ENCODE data around the gene KAT2B.
A peak's percentile ranks its signal among the peaks of the same experiment; 100 is the strongest.
"Not testable (repeated sequence)": the region's sequence is repeated elsewhere in the genome, so short reads cannot be mapped to it uniquely, and the experiment has no call there.

Gene KAT2B

DNA sequence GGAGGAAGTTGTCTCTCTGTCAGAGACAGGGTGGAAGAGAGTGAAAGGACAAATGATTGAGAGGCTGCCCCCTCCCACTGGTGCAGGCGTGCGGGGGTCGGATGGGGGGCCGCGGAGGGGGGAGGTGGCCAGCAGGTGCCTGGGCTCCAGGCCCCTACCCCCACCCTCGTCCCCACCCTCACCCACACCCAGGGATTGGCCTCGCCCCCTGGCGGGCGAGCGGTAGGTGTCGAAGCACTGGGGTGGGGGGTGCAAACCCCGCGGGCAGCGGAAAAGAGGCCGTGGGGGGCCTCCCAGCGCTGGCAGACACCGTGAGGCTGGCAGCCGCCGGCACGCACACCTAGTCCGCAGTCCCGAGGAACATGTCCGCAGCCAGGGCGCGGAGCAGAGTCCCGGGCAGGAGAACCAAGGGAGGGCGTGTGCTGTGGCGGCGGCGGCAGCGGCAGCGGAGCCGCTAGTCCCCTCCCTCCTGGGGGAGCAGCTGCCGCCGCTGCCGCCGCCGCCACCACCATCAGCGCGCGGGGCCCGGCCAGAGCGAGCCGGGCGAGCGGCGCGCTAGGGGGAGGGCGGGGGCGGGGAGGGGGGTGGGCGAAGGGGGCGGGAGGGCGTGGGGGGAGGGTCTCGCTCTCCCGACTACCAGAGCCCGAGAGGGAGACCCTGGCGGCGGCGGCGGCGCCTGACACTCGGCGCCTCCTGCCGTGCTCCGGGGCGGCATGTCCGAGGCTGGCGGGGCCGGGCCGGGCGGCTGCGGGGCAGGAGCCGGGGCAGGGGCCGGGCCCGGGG is at the start of gene KAT2B:
Gene KAT2B (plus strand): TSS at position 682 of the 783 bp plus-strand sequence. CDS start 32 bp downstream, at position 714.
- peak; percentile 63 to 79 for DNase-seq (ENCODE audit: low read depth in 2 of 2)

DNA sequence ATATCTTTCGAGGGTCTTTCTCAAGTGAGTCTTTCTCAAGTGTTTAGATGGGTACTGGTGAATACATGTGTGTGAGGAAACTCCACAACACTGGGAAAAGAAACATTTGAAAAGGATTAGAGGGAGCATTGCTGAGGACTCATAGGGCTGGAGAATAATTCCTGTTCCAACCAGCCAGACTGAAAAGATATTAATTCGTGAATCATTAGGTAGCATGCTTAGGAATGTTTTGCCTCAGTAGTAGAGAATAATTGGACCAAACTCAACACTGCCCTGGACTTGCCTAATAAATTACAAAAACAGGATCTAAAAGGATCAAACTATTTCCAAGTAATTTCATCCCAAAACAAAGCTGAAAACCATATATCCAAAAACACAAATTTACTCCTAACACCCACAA is 45.5 kb upstream of the KAT2B start:
- no peak for DNase-seq (ENCODE audit: low read depth in 2 of 2)

DNA sequence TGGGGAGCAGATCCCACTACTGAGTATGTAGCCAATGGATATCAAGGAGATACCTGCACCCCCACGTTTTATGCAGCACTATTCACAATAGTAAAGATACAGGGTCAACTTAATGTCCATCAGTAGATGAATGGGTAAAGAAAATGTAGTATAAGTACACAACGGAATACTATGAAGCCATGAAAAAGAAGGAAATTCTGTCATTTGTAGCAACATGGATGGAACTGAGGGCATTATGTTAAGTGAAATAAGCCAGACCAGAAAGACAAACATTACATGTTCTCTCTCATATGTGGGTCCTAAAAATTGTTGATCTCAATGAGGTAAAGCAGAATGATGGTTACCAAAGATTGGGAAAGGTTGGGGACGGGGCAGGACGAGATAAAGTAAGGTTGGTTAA is 42.7 kb upstream of the KAT2B start:
- no peak for DNase-seq (ENCODE audit: low read depth in 2 of 2)

DNA sequence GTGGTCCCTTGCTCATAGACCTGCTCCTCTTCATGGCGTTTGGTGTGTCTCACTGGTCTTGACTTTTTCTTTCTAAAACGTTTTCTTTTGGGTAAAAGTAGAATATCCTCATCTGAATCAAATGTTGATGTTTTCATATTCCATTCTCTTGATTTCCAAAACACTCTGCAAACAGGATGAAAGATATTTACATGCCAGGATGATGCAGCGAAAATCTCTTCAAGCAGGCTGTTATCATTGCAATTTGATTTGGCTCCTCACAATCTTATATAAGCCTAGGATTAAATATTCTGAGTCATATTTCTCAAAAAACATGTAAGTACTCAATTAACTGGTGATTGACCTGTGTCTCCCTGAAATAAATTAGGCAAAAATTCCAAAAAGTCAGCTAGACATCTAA is 38.3 kb upstream of the KAT2B start:
- no peak for DNase-seq (ENCODE audit: low read depth in 2 of 2)

DNA sequence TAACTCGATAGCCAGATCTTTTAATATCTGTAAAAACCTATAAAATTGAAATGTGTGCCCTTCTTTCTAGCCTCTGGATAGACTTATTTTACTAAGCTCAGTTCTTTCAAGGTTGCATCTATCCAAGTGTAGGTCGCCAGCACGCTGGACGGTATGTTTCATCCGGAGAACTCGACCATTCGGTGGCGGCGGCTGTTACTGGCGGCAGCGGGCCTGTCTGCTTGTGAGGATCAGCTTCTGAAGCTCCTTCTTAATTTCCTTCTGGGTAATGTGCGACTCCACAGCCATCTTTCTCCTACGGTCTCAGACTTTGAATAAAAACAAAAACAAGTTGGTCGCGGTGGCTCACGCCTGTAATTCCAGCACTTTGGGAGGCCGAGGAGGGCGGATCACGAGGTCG is 32.3 kb upstream of the KAT2B start:
- DNase-seq (ENCODE audit: low read depth in 2 of 2) = no peak

DNA sequence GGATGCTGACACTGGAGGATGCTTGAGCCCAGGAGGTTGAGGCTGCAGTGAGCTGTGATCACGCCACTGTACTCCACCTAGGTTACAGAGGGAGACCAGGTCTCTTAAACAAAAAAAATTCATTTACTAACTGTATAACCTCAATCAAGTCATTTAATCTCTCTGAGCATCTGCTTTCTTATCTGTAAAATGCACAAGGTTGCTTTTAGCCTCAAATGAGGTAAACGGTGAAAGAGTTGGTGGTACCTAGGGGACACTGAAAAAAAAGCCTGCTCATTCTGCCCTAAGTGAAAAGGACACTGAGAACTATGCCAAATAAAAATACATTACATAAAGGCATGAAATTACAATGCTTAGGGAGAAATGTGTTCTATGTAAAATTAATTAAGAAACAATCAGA is 31.6 kb upstream of the KAT2B start:
- no peak for DNase-seq (ENCODE audit: low read depth in 2 of 2)

DNA sequence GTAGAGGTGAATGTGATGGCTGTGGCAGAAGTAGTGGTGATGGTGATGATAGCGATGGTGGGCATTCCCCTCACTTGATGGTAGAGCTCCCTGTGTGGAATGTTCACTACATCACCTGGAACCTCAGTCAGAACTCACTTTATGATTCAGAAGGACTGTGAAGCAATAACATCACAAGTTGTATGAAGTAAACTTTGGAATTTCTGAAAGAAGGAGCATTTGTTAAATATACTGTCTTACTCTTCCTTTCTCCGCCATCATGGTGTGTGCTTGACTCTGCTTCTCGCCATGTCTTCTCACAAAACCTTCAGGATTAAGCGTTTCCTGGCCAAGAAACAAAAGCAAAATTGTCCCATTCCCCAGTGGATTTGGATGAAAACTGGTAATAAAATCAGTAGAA is 28.1 kb upstream of the KAT2B start, which contains the start of gene PP2D1:
Gene PP2D1 (minus strand): TSS at position 101 of the 400 bp plus-strand sequence. CDS start 192 bp downstream, outside the sequence.
- no peak for DNase-seq (ENCODE audit: low read depth in 2 of 2)

DNA sequence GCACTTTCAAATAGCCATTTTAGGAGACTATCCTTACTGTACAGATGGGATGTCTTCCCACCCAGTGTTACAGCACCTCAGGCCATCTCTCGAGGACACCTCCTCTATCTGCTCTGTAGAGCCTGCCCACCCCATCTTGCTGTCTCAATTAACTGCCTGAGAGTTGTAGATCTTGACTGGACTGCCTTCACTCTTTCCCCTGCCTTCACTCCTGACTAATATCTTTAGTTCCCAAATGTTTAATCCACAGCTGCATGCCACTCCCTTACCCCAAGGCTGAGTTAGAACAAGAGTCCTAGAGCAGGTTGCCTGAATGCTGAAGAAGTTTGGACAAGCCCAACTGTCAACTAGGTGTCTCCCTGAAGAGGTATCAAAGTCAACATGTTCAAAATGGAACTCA is 26.9 kb upstream of the KAT2B start:
- DNase-seq (ENCODE audit: low read depth in 2 of 2) = no peak

DNA sequence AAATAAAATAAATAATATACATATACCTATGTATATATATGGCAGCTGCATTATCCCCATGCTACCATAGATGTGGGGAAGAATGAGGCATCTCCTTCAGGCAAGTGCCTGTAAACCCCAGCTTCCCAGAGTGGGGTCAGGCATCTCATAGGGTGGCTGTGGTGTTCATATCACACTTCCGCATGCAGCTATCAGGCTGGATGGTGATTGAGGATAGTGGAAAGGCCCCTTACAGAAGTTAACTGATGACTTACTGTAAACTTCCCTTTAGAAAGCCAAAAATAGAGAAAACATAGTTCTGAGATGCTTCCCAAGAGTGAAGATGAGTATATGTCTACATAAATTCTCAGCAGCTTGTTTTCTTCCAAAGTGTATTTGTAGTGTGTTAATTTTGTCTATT is 24.7 kb upstream of the KAT2B start:
- no peak for DNase-seq (ENCODE audit: low read depth in 2 of 2)

DNA sequence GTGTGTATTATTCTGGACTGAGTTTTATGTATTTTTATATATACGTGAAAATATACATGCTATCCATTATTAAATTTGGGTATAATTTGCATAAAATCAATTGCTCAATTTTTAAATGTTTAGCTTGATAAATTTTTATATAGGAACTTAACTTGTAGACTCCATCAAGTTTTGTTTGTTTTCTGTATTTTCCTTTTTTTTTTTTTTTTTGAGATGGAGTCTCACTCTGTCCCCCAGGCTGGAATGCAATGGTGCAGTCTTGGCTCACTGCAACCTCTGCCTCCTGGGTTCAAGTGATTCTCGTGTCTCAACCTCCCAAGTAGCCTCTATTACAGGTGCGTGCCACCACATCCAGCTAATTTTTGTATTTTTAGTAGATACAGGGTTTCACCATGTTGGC is 24.2 kb upstream of the KAT2B start:
- not testable (repeated sequence) for DNase-seq (ENCODE audit: low read depth in 2 of 2)

DNA sequence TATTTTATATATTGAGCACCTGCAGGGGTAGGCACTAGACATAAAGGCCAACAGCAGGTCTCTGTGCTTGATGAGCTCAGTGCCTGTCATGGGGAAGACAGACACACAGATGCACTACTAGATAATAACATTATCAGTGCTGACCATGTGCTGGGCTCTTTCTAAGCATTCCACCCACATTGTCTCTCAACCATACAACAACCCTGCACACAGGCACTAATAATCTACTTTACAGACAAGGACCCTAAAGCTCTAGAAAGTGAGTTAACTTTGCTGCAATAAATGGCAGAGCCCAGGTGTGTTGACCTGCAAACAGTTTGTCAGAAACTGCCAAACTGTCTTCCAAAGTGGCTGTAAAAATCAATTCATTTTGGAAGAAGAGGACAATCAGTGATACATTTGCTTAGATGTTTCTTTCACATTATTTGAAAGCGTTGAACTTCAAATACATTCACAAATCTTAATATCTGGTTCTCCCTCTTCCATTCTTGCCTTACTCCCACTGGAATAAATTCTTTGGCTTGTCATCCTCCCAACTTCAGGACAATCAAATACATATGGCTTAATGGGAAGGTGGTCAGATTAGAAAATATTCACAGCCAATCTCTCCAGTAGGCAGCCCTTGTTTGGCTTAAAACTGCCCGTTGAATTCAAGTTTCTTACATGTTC is 17.2 kb upstream of the KAT2B start:
- DNase-seq (ENCODE audit: low read depth in 2 of 2) = no peak

DNA sequence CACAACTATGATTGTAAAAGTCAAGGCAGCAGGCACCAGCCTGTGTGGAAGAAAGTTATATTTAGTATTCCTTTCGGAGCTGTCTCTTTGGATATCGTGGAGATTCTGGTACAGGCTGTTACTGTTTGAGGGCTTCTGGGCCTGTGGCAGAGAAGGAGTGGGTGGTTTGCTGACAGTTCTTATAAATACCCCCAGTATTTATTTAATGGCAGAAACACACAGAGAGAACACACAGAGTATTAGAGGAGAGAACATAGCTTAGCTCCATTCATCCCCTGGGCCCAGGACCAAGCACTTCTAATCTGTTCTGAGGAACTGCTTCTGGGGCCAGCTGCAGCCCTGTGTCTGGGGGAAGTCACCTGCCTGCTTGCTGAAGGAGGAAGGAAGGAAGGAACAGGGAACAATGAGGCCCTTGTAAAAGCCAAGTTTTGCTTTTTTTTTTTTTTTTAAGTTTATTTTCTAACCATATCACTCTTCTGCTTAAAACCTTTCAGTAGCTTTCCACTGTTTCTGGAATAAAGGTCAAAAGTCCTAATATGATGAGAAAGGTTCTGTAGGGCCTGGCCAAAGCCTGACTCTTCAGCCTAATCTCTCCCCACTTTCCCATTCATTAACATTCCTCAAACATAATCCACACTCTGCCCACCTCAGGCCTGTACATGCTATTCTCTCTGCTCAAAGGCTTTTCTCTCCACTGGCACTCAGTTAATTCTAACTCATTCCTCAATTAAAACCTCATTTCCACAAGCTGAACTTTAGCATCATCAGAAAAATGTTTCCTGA is 16.4 kb upstream of the KAT2B start:
- no peak for DNase-seq (ENCODE audit: low read depth in 2 of 2)

DNA sequence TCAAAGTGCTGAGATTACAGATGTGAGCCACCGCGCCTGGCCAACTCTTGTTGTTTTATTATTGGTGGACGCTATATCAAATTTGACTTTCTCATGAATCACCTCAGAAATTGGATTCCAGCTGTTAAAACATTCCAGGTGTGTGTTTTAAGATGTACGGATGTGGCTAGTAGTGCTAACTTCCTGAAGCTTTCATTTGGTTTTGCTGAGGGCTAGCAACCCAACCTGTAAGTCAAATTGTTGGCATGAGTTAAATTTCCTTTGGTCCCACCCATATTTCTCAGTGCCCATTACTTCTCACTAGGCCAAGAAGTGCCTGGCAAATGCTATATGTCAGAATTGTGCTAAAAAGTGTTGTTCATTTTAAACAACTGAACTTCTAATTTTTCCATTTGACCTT is 13.1 kb upstream of the KAT2B start:
- no peak for DNase-seq (ENCODE audit: low read depth in 2 of 2)

DNA sequence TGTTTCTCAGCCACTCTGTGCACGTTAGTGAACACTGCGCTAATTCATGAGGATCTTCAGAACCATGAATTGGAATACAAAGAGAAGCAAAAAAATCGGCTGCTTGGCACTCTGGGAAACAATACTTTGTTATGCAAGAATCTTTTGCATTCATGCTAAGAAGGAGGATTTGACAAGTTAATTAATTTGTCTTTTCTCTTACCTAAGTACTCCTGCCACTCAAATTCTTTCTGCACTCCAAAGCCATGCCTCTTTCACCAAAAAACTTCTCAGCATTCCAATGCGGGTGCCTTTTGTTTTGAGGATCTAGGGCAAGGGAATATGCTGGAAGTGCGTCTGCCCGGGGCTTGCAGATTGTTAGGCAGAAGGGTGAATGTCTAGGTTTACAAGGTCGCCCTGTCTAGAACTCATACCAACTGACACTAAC is 11.3 kb upstream of the KAT2B start:
- no peak for DNase-seq (ENCODE audit: low read depth in 2 of 2)

DNA sequence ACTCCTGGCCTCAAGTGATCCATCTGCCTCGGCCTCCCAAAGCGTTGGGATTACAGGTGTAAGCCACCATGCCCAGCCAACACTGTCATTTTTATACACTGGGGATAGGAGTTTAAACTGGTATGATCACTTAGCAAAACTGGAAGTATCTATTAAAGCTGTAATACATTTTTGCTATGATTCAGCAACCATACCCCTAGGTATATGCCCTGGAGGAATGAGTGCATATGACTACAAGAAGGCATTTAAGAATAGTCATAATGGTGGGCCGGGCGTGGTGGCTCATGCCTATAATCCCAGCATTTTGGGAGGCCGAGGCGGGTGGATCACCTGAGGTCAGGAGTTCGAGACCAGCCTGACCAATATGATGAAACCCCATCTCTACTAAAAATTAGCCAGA is 8.3 kb upstream of the KAT2B start:
- not testable (repeated sequence) for DNase-seq (ENCODE audit: low read depth in 2 of 2)

DNA sequence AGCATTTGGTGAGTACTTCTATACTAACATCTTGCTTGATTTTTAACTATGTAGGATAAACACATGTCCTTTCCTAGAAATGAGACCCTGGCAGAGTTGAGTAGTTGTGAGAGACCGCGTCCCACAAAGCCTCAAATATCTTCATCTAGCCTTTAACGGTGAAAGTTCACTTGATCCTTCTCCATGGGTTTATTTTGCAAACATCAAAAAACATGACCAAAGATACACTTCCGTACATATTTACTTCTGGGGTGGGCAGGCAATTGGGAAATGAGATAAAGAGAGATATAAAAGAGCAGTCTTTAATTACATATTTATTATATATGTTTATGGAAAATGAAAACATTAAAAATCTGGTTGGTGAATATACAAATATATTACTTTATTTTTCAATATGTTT is 5.2 kb upstream of the KAT2B start:
- no peak for DNase-seq (ENCODE audit: low read depth in 2 of 2)

DNA sequence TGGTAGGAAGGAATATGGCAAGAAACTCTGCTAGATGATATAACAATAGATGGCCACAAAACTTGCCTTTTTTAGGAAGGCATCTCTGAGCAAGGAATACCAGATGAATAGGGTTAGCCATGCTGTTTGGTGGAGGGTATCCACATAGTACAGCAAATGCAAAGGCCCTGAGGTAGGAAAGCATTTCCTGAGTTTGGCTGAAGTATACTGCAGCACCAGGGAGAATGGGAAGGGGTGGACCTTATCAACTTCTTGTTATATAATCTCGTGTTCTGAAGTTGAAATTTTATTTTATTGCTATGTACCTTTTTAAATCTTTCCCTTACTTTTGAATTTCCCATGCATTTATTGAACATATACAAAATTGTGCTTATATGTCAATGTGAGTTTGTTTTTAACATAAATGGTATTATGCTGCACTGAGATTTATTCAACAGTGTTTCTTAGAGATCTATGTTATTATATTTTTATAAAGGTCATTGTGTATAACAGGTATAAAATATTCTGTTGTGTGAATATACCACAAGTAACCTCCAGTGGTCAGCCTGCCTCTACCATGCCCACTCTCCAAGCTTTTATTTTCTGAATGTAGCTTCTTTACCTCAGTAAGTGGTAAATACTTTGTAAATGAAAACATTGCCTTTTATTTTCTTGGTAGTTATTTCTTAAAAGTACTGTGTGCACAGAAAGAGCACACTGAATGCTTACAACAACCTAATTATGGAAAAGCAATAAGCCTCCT is 2.8 kb upstream of the KAT2B start:
- no peak for DNase-seq (ENCODE audit: low read depth in 2 of 2)

DNA sequence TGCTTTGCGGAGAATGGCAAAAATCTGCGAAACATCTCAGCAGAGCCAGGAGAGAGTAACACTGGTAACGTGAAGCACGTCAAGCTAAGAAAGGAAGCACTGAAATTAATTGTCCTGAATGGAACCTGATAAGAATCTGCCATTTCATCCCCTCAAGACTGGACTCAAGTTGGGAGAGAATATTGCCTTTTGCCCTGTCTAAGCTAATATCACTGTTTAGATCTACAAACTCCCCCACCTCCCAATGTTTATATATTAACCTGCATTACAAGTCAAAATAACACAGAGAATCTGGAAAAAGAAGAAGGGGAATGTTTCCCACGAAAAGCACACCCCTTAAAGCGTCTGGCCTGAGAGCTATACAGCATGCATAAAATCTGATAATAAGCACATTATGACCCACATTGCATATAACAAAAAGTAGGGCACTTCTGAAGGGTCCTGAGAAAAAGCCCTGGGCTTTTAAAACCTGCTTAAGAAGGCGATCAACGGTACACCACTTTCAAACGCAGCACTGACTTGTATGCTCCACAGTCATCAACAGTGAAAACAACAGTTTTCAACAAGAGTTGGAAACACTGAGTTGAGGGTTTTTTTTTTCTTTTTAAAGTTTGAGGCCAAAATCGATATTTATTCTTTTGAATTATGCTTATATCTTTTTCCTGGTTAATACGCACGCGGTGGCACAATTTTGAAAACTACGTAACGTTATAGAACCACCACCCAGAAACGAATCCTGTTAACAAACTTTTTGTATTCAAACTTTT is 1.4 kb upstream of the KAT2B start:
- DNase-seq (ENCODE audit: low read depth in 2 of 2) = no peak

DNA sequence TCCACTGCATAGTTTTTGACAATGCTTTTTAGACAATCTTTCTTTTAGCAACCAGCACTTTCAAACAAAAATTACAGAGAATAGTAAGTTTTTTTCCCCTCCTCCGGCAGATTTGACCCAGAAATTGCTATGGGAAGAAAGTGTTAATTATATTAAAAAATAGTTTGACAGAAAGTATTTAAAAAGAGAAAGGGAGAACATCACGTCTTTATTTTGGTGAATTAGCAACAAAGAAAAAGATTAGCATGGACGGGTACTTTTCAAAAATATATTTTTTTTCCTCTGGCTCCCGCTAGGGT is 831 bp upstream of the KAT2B start:
- no peak for DNase-seq (ENCODE audit: low read depth in 2 of 2)

DNA sequence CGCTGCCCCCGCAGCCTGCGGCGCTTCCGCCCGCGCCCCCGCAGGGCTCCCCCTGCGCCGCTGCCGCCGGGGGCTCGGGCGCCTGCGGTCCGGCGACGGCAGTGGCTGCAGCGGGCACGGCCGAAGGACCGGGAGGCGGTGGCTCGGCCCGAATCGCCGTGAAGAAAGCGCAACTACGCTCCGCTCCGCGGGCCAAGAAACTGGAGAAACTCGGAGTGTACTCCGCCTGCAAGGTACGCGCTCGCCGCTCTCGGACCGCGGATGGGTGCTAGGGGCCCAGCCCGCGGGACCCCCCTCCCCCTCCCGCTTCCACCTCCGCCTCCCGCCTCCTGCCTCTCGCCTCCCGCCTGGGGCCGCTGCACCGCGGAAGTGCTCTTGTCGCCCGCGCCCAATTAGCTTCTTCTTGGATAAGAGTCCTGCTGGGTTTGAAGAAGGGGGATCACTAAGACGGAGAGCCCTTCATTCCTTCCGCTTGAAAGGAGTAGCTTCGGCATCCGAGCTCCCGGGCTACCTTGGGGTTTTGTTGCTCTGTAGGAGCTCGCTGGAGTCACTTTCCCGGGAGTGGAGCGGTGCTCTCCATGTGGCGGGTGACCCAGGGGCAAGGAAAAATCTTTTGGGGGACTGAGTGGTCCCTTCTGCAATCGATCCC is 426 bp downstream of the KAT2B start:
- DNase-seq (ENCODE audit: low read depth in 2 of 2) = peak; percentile 47 to 60

Data from stimulated activated CD4-positive, alpha-beta T cell treated with anti-CD3 and anti-CD28 coated beads, Interleukin-15, amount 100 ng/mL, for 48 hours (primary cell).